Measurements from ENCODE around the gene BDH1.

Gene BDH1

DNA sequence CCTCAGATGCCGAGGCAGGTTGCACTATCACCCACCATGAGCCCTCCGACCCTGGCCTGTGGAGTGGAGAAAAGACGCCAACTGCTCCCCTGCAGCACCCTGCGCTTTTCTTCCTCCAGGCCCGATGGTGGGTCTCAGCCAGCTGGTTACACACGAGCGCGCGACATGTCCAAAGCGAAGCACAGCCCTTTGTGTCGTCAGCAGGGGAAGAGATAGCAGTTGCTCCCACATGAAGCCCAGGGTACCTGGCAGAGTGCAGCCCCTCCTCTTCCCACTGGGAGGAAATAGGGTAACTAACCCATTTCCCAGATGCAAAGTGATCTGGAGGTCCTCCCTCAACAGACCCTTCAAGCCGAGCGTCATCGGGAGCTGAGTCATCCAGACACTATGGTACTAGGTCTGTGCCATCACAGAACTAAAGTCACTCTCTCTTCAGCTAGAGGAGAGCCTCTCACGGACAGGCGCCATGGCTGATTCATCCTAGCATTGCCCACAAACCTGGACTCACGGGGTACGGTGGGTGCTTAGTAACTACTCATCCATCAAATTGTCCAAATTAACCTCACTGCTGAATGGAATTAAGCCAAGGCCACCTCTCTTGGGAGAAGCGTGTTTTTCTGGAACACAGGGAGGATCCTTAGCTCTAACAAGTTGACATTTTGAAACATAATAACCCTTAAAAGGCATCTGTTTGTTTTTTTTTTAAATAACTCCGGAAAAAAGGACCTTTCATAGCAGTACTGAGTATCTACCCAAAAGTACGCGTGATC lies 45.2 kb upstream of the BDH1 start:
- Histone ChIP-seq H3K4me1 (ENCODE audit: insufficient read depth, low read length) (peaks cover 9% of the 10 kb centered on the region), H4K20me1 (ENCODE audit: insufficient read depth, low read length) (no peaks in the 10 kb centered on the region), H2AFZ (ENCODE audit: low read depth, low read length) (no peak overlapping the region), H3K27me3 (ENCODE audit: insufficient read depth, low read length, poor library complexity) (no peaks in the 10 kb centered on the region), H3K9me3 (ENCODE audit: insufficient read depth, low read length, severe bottlenecking) (no peaks in the 10 kb centered on the region), H3K9ac (ENCODE audit: low read depth, low read length) (no peak overlapping the region), H3K36me3 (ENCODE audit: insufficient read depth, low read length) (no peaks in the 10 kb centered on the region), H3K4me2 (ENCODE audit: insufficient read depth, low read length) (no peak overlapping the region), H3K79me2 (ENCODE audit: insufficient read depth, low read length) (no peaks in the 10 kb centered on the region), H3K4me3 (ENCODE audit: low read depth in 1 of 2, low read length in 2 of 2) (no peak overlapping the region), H3K27ac (ENCODE audit: low read length) (no peak overlapping the region)
- no peak for ATAC-seq (ENCODE audit: insufficient read depth, low read depth)
- no peak for TF ChIP-seq CTCF (IDR thresholded peaks at IDR 0.05; ENCODE audit: borderline replicate concordance, extremely low read depth, low read length, poor library complexity, severe bottlenecking)
- no peak for DNase-seq

DNA sequence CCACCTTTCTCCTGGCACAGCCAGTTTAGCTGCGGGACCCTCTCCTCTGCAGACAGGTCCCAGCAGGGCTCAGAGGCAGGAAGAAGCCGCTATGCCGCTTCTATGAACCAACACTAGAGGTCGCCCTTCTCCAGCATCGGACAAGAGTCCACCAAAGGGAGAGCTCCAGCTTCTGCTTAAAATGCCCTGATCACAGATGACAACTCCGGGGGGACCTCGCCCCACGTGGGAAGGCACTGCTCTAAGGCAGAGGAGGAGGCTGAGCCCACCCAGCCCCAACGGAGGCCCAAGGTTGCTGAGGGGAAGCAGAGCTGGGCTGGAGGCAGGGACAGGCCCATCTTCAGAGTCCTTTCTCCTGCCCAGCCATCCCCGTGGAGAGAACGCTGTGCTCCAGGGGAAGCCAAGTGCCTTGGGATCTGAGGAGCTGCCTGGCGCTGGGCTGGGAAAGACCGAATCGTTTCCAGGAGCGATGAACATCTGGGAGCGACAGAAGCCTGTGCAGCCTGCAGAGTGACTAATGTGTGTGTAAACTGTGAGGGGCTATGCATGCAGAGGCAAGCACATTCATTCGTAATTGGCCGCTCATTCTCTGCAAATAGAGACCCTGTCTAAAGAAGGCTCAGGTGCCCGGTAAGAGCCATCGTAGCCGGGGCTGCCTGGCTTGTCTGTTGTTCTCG lies 43.5 kb upstream of the BDH1 start:
- ATAC-seq (ENCODE audit: insufficient read depth, low read depth) (peak; percentile 97), DNase-seq (peak; percentile 91)
- Histone ChIP-seq H3K4me3 (ENCODE audit: low read depth in 1 of 2, low read length in 2 of 2) (no peak overlapping the region), H3K4me2 (ENCODE audit: insufficient read depth, low read length) (peak overlapping the region; percentile 39), H3K79me2 (ENCODE audit: insufficient read depth, low read length) (no peaks in the 10 kb centered on the region), H3K36me3 (ENCODE audit: insufficient read depth, low read length) (no peaks in the 10 kb centered on the region), H2AFZ (ENCODE audit: low read depth, low read length) (no peak overlapping the region; the same call in 1 of the 2 replicates), H3K4me1 (ENCODE audit: insufficient read depth, low read length) (peaks cover 9% of the 10 kb centered on the region), H4K20me1 (ENCODE audit: insufficient read depth, low read length) (no peaks in the 10 kb centered on the region), H3K27ac (ENCODE audit: low read length) (no peak overlapping the region), H3K27me3 (ENCODE audit: insufficient read depth, low read length, poor library complexity) (no peaks in the 10 kb centered on the region), H3K9ac (ENCODE audit: low read depth, low read length) (0 out of 2 replicates have a peak overlapping the region, but pooled peaks have one; percentile 12), H3K9me3 (ENCODE audit: insufficient read depth, low read length, severe bottlenecking) (no peaks in the 10 kb centered on the region)
- TF ChIP-seq CTCF (IDR thresholded peaks at IDR 0.05; ENCODE audit: borderline replicate concordance, extremely low read depth, low read length, poor library complexity, severe bottlenecking), result peak; percentile 96
- no peak for TF ChIP-seq EZH2 (IDR thresholded peaks at IDR 0.05; ENCODE audit: borderline replicate concordance, low read depth, low read length, severe bottlenecking)

GRCh38 chr3:197598404-197598980 lies 42.7 kb upstream of the BDH1 start:
- Histone ChIP-seq H3K4me1 (ENCODE audit: insufficient read depth, low read length) (peaks cover 9% of the 10 kb centered on the region), H3K9ac (ENCODE audit: low read depth, low read length) (no peak overlapping the region), H4K20me1 (ENCODE audit: insufficient read depth, low read length) (no peaks in the 10 kb centered on the region), H2AFZ (ENCODE audit: low read depth, low read length) (no peak overlapping the region; the same call in 1 of the 2 replicates), H3K36me3 (ENCODE audit: insufficient read depth, low read length) (no peaks in the 10 kb centered on the region), H3K4me3 (ENCODE audit: low read depth in 1 of 2, low read length in 2 of 2) (no peak overlapping the region), H3K4me2 (ENCODE audit: insufficient read depth, low read length) (no peak overlapping the region), H3K27me3 (ENCODE audit: insufficient read depth, low read length, poor library complexity) (no peaks in the 10 kb centered on the region), H3K27ac (ENCODE audit: low read length) (no peak overlapping the region), H3K79me2 (ENCODE audit: insufficient read depth, low read length) (no peaks in the 10 kb centered on the region), H3K9me3 (ENCODE audit: insufficient read depth, low read length, severe bottlenecking) (no peaks in the 10 kb centered on the region)
- DNase-seq (no peak), ATAC-seq (ENCODE audit: insufficient read depth, low read depth) (no peak)
- TF ChIP-seq CTCF (IDR thresholded peaks at IDR 0.05; ENCODE audit: borderline replicate concordance, extremely low read depth, low read length, poor library complexity, severe bottlenecking) (no peak), EZH2 (IDR thresholded peaks at IDR 0.05; ENCODE audit: borderline replicate concordance, low read depth, low read length, severe bottlenecking) (no peak)

Measured in DND-41 (cell line).